Activated CD4-positive, alpha-beta T cell treated with anti-CD3 and anti-CD28 coated beads, Interleukin-2, amount 50 U/mL, for 1 hour (primary cell): Measurements from ENCODE around the gene MYOZ1.
A peak's percentile ranks its signal among the peaks of the same experiment; 100 is the strongest.
"Not testable (repeated sequence)": the region's sequence is repeated elsewhere in the genome, so short reads cannot be mapped to it uniquely, and the experiment has no call there.

Experiments used
- DNase-seq: peaks from one replicate; pipeline ENCODE4 v3.0.0-alpha.2; 2020

The MYOZ1 gene

DNA sequence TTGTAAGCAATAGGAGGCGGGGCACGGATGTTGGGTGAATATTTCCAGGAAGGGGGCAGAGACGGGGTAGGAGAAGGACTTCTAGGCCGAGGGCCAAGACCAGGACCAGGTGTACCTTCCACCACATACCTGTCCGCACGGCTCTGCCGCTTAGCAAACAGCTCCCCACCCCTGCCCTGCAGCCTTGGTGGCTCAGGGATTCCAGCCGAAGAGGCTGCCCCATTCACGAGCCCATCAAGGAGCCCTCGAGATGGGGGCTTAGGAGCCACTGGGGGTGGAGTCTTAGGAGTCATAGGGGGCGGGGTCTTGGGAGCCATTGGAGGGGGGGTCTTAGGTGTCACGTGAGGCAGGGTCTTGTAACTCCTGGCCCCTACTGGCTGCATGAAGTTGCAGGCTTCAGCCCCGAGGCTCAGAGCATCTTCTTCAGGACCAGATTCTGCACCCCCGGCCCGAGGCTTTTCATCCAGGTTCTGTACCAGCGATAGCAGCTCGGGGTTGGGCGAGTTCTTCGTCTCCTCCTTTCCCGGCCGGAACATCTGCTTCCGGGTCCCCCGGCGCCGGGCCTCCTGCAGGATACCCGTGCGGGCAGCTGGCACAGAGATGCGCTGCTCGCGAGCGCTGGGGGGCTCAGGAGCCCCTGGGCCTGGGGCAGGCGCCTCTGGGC, 6.1 kb upstream of the MYOZ1 start:
- no peak for DNase-seq

- DNase-seq: no peak
Observed at GRCh38 chr10:73646598-73647041, 5.3 kb upstream of the MYOZ1 start.

DNA sequence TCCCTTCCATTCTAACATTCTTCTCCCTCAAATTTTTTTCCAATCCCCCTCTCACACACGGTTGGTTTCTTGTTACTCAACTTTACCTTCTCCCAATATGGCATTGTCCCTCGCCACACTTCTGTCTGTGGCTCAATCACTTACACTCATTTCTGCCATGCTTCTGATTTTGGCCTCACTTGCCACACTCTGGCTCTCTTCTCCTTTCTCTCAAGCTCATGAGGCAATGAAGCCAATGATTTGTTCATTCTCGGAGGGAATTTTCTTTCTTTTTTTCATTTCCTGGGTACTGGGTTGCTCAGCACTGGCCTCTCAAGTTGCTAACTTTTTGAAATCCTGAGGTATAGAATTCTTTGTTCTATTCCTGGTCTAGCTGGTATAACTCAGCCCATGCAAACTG, 4.0 kb upstream of the MYOZ1 start:
- DNase-seq: no peak

DNA sequence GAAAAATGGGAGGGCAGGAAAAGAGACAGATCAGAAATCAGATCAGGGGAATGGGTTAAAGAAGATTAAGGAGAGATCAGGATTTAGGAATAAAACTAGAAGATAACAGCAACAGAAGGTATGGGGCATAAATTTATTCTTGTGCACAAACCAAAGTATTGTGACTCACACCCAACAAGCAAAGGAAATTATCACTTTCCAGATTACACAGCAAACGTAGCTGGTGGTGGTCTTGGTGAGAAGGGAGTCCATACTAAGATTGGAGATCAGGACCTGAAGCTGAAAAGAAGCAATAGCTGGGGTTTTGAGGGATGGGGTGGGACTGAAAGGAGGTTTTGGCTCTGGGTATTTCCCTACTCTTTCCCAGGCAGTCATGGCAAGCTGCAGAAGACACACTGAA, 3.5 kb upstream of the MYOZ1 start:
- no peak for DNase-seq

- DNase-seq: peak; percentile 52
Observed at GRCh38 chr10:73644015-73644743, 2.9 kb upstream of the MYOZ1 start.

- DNase-seq: no peak
Observed at GRCh38 chr10:73643362-73643761, 2.1 kb upstream of the MYOZ1 start.

DNA sequence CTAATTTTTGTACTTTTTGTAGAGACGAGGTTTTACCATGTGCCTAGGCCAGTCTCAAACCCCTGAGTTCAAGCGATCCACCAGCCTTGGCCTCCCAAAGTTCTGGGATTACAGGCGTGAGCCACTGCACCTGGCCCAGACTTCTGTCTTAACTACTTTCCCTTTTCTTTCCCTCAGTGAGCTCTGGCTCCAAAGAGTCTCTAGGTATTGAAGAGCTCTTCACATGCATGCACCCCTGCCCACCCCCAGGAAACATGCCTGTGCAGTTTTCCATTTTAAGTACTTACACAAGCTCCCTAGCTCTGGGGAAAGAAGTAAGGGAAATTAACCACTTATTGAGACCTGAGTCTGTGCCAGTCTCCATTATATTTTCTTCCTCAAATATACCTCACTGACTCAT, 2.0 kb downstream of the MYOZ1 start:
- DNase-seq: no peak

- no peak for DNase-seq
Observed at GRCh38 chr10:73635781-73636180, 5.5 kb downstream of the MYOZ1 start.

DNA sequence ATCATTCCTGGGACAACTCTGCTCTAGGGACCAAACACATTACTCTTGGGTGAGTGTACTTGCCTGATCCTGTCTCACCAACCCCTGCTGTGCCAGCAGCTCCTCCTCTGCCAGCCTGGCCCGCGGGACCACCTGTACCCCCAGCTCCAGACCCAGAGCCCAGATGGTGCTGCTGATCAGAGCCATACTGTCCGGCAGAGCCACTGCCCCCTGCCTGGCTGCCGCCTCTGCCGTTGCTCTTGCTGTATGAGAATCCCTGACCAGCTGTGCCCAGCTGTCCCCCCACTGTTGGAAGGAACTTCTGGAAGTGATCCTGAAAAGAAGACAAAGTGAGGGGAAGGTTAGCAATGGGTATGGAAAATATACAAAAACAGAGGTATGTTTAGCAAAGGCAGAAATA, 6.9 kb downstream of the MYOZ1 start:
- DNase-seq: no peak

GRCh38 chr10:73629165-73629564, 12.1 kb downstream of the MYOZ1 start:
- DNase-seq: no peak

GRCh38 chr10:73628405-73628804, 12.9 kb downstream of the MYOZ1 start:
- DNase-seq: no peak

GRCh38 chr10:73627300-73627699, 14.0 kb downstream of the MYOZ1 start:
- DNase-seq: no peak

- peak; percentile 92 for DNase-seq
Observed at GRCh38 chr10:73625884-73626752, 15.2 kb downstream of the MYOZ1 start.

GRCh38 chr10:73625004-73625883, 16.0 kb downstream of the MYOZ1 start:
- no peak for DNase-seq

GRCh38 chr10:73623056-73623455, 18.2 kb downstream of the MYOZ1 start:
- no peak for DNase-seq

GRCh38 chr10:73620974-73621373, 20.3 kb downstream of the MYOZ1 start:
- not testable (repeated sequence) for DNase-seq

DNA sequence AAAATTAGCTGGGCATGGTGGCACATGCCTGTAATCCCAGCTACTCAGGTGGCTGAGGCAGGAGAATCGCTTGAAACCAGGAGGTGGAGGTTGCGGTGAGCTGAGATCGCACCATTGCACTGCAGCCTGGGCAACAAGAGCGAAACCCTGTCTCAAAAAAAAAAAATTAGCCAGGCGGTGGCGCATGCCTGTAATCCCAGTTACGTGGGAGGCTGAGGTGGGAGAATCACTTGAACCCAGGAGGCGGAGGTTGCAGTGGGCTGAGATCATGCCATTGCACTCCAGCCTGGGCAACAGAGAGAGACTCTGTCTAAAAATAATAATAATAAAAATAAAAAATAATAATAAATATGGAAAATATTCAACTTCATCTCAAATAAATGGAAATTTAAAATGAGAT, 24.1 kb downstream of the MYOZ1 start:
- not testable (repeated sequence) for DNase-seq

- no peak for DNase-seq
Observed at GRCh38 chr10:73614720-73615119, 26.6 kb downstream of the MYOZ1 start.

DNA sequence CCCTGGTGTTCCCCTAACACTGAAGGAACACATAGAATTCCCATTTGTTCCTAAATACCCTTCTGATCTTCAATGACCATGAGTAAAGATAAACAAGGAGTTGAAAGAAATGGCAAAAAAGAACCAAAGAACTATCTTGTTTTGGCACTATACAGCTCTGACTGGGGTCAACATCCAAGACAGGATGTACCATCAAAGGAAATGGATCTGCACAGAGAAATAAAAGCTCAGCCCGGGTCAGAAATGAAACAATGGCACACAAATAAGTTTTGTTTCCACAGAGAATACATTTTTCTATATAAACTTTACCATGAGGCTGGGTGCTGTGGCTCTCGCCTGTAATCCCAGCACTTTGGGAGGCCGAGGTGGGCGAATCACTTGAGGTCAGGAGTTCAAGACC, 32.2 kb downstream of the MYOZ1 start:
- no peak for DNase-seq

DNA sequence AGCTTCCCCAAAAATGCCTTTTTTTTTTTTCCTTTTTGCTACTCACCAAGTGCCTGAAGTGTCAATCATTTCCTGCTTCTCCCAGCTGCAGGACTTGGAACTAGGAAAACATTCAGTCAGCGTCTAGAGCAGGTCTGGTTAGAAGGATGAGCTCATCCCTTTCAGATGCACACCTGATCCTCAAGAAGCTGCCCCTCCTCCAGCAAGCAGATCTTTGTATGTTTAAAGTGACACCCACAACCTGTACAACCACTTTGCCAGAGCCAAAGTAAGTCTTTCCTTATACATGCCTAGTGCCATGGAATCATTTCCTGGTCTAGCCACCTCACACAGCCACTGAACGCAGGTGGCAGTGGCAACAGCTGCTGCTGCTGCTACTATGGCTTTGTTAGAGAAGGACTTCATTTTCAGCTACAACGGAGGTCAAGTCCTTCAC, 39.8 kb downstream of the MYOZ1 start:
- no peak for DNase-seq

- DNase-seq: no peak
Observed at GRCh38 chr10:73597346-73597745, 43.9 kb downstream of the MYOZ1 start.

GRCh38 chr10:73593812-73594211, 47.5 kb downstream of the MYOZ1 start:
- DNase-seq: no peak

DNA sequence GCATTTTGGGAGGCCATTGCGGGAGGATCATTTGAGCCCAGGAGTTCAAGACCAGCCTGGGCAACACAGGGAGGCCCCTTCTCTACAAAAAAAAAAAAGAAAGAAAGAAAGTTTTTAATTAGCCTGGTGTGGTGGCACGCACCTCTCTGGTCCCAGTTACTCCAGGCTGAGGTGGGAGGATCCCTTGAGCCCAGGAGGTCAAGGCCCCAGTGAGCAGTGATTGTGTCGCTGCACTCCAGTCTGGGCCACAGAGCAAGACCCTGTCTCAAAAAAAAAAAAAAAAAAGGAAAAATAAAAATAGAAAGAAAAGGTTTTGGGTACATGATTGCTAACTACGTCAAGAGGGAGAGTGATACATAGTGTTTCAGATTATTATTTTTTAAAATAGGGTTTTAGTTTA, 48.2 kb downstream of the MYOZ1 start:
- DNase-seq: no peak
